Left lobe of liver (tissue), 2 donors: ENCODE measurements around the gene DCC. TPM values are rescaled to one million over a fixed set of nuclear protein-coding genes. Genes with fewer than 3 reads are reported as not detected.

Source experiments
- ATAC-seq: fragments of 200-7000 bp; cut with Tn5 transposase; one replicate; pipeline ENCODE4 v1.9.1; 2020; ENCODE audit warnings: mild to moderate bottlenecking, moderate library complexity
- DNase-seq: peaks from one replicate; pipeline ENCODE4 v3.0.0-alpha.2; 2020; ENCODE audit warnings: low spot score
- total RNA-seq: library from RNA; stranded (reverse); gene quantifications from one replicate; pipeline ENCODE4 v1.2.1, GENCODE V29; 2021
- donor health status: DM: no; HTN: no; CAD: no; lungs with moderate emphysema.
- donor health status: DM: no; HTN: yes; CAD: no.

The DCC gene
- total RNA-seq, 1 donor from 2014 or later: not detected

DNA sequence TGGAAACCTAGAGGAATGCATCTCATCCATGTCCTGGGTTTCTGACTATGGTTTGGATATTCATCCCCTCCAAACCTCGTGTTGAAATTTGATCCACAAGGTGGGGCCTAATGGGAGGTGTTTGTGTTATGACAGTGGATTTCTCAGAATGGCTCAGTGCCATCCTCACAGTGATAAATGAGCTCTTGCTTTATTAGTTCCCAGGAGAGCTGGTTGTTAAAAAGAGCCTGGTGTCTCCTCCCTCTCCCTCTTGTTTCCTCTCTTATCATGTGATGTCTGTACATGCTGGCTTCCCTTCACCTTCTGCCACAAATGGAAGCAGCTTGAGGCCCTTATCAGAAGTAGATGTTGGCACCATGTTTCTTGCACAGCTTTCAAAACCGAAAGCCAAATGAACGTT, 424.3 kb downstream of the DCC start:
- DNase-seq (no peak), ATAC-seq (no peak)

GRCh38 chr18:52766002-52766545, 426.1 kb downstream of the DCC start:
- no peak for ATAC-seq
- no peak for DNase-seq

DNA sequence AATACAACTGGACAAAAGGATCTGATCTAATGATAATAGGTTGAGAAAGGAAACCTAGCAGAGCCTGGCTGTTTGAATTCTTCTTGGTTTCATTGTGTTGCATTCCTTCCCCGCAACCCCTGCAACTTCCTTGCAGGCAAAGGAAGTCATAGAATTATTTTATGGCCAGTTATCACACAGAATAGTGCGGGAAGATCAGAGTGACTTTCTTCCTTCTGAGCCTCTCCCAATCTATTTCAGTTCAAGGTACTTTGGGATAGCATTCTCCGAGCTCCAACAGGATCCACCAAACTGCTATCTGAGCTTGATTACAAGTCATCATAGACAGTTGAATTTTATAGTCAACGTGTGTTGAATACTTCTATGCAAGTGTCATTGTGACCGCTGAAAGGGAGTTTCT, 441.1 kb downstream of the DCC start:
- DNase-seq: no peak
- ATAC-seq: no peak

DNA sequence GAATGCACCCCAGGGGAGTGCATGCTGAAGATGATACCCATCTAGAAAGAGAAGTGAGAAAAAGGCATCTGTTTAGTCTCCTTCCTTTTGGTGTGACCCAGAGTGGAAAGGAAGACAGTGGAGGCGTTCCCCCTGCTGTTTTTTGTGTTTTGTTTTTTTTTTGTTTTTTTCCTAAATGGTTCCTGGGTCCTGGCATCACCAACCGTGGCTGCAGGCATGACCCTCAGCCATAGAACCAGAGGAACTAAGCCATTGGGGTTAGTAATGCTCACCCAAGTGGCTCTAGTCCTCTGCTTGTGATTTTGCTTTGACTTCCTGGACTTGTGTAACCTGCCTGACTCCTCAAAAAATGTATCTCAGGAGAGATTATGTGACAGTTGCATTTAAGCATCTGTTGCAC, 451.3 kb downstream of the DCC start:
- DNase-seq: no peak
- no peak for ATAC-seq

- ATAC-seq (no peak), DNase-seq (no peak)
These were observed 472.8 kb downstream of the DCC start for GRCh38 chr18:52812834-52813233.

DNA sequence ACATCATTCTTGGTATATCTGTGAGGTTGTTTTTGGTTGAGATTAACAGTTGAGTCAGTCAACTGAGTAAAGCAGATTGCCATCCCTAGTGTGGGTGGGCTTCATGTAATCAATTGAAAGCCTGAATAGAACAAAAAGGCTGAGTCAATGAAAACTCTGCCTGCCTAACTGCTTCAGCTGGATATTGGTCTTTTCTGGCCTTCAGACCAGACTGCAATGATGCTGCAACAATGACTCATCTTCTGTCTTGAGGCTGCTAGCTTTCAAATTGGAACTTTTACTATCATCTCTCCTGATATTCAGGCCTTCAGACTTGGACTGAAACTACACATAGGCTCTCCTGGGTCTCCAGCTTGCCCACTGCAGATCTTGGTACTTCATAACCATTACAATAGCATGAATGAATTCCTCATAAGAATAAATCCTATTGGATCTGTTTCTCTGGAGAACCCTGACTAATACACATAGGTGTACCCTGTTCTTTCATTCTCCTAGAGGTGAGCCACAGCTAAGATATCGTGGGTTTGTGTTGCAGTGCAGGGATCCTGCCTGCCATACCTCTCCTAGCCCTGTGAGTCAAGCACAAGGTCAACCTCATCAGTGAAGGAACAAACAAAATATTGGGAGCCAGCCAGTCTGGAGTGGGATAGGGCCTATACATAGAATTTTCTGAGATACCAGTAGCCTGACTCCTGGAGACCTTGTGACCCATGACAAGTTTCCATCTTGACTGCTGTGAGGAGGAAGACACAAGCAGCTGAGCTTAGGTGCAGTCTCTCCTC, 473.8 kb downstream of the DCC start:
- DNase-seq: no peak

DNA sequence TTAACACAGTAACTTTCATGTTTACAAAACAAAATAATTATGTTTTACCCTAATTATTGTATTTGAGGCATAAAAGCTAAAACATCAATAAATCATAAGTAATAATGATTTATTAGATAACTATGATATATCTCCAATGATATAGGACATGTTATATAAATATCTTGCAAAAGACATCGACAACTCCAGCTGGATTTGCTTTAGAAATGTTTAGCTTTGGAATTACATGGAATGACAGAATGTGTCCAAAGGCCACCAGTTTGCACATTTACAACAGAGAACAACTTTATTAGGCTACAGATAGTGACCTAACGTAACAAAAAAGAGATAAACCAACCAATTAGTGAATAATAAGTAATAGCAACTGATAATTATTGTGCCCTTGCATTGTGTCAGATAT, 475.7 kb downstream of the DCC start:
- ATAC-seq (no peak), DNase-seq (no peak)

More for the DNA sequence above, 473.8 kb downstream of the DCC start:
- no peak for ATAC-seq

GRCh38 chr18:52816121-52816520, 476.1 kb downstream of the DCC start:
- ATAC-seq (no peak), DNase-seq (no peak)

- DNase-seq: no peak
- peak; percentile 76 for ATAC-seq
These were observed 482.2 kb downstream of the DCC start for GRCh38 chr18:52822160-52822559.

GRCh38 chr18:52824126-52824525, 484.1 kb downstream of the DCC start:
- DNase-seq (no peak), ATAC-seq (no peak)

- DNase-seq (no peak), ATAC-seq (no peak)
These were observed 487.0 kb downstream of the DCC start for GRCh38 chr18:52826994-52827393.

GRCh38 chr18:52829320-52829719, 489.3 kb downstream of the DCC start:
- ATAC-seq: no peak
- no peak for DNase-seq

DNA sequence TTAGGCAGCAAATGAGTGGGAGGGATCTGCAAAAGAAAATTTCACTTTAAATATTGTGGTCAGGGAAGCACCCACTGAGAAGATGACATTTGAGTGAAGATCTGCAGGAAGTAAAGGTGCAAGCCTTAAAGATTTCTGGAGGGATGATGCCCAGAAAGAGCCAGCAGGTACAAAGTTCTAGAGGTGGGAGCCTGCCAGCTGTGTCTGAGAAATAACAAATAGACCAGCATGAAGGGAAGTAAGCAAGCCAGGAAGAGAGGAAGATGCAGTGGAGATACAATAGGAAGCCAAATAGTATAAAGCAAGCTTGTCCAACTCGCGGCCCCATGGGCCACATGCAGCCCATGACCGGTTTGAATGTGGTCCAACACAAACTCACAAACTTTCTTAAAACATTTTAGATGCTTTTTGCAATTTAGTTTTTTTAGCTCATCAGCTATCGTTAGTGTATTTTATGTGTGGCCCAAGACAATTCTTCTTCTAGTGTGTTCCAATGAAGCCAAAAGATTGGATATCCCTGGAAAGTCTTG, 489.9 kb downstream of the DCC start:
- no peak for ATAC-seq
- DNase-seq: no peak

DNA sequence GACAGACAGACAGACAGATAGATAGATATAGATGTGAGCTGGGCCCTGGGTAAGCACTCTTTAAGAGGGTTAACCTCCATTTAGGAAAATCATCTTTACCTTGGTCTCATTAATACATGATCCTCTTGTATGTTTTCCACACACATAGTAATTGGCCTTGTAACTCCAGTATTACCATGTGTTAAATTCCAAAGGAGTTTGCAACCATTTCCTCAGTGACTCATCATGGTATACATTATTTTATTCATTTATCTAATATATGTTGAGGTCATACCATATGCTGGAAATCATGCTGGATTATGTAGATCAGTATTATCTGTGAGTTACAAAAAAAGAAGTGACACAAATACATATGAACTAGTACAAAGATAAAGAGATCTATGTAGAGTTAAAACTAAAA, 504.3 kb downstream of the DCC start:
- ATAC-seq: no peak
- no peak for DNase-seq

DNA sequence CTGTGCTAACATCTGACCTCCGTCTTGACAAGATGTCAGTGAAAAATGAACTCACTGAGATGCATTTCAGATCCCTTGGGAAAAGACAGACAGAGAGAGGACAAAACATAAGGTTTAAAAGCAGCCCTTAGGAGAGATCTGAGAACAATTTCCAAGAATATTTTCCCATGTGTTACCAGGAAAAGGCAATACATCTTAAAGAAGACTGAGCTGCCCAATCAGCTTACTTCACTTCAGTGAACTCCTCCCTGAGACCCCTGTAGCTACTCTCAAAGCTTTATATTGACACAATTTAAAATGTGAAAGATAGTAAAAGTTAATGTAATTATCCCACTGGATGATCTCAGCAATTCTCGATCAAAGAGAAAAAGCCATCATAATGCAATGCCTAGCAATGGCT, 505.0 kb downstream of the DCC start:
- ATAC-seq: no peak
- no peak for DNase-seq

- DNase-seq: no peak
- ATAC-seq: no peak
These were observed 510.1 kb downstream of the DCC start for GRCh38 chr18:52850031-52850560.

DNA sequence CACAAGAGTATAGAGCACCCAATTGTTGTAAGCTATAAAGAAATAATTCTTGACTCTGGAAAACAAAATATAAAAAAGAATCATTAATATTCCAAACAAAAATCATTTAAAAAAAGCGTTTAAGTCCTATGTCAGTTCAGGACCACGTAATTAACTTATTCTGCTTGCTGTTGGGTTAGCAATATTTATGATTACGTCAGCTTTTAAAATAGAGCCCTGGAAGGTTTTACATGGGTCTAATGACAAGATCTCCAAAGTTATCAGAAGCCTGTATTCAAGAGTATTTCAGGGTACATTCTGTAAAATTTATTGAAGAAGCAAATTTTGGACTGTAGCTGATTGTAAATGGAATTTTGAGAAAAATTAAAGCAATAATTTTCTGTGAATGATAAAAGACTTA, 521.6 kb downstream of the DCC start:
- DNase-seq (no peak), ATAC-seq (no peak)

- DNase-seq: peak; percentile 78
- ATAC-seq: peak; percentile 96
These were observed 529.4 kb downstream of the DCC start for GRCh38 chr18:52869349-52869923.

DNA sequence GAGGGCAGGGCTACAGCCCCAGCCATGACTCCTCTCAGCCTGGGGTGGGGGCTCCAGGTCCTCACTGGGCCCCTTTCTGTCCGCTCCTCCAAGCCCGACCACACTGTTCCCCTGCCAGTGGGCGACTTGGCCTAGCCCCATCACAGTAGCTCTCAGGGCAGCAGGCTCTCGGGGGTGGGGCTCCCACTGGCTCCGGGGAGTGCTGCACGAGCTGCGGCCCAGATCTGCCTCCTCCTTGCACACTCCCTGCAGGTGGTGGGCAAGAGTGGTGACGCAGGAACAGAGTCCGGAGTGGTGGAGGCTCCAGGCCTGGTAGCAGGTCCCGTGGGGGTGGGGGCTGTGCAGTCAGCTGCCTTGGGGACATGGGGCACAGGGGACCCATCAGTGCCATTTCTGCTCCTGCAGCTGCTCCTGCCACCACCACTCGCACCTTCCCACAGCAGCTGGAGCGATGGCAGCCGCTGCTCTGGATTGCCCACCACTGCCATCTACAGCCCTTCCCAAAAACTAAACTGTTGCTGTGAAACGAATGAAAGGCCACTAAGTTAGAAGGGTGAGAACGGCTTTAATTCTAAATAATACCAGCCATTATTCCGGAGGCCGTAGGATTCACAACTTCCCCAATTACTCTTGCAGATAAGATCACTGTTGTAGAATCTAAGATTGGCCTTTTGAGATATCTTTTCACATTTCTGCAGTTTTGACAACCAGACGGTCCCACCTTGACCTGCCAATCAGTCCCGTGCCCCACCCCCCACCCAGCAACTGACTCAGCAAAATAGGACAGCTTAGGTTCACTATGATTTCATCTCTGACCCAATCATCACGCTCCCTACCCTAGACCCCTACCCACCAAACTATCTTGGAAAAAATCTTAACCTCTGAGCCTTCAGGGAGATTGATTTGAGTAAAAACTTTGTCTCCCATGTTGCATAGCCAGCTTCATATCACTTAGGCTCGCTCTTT, 530.2 kb downstream of the DCC start:
- ATAC-seq: peak; percentile 59

DNA sequence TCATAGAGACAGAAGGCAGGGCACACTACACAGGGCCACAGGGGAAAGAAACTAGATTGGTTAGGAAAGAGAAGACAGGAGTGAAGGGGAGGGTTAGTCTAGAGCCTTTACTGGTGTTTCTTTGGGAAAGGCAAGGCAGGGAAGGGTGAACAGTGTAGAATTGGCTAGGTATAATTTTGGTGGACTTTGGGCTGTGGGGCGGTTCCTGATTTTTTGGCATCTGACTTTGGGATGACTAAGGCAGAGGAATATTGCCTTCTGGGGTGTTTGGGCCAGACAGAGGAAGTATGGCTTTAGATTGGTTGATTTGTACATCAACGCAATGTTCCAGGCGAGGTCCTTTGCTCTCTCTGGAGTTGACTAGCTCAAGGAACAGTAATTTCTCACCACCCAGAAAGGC, 534.8 kb downstream of the DCC start:
- no peak for DNase-seq
- ATAC-seq: peak; percentile 78

More for the DNA sequence above, 530.2 kb downstream of the DCC start:
- peak; percentile 48 for DNase-seq

GRCh38 chr18:52875725-52876124, 535.7 kb downstream of the DCC start:
- ATAC-seq: no peak
- DNase-seq: no peak
